PC-3 (cell line): Measurements from ENCODE around the gene OR2T10. TPM values are rescaled to one million over a fixed set of nuclear protein-coding genes. Genes with fewer than 3 reads are reported as not detected.
"Not testable (repeated sequence)": the region's sequence is repeated elsewhere in the genome, so short reads cannot be mapped to it uniquely, and the experiment has no call there.

Source experiments
- ATAC-seq: fragments of 200-7000 bp; cut with Tn5 transposase; 2 replicates; pipeline ENCODE4 v1.9.1; 2020; ENCODE audit warnings: mild to moderate bottlenecking, moderate library complexity
- BruUV-seq: library from RNA; stranded (reverse); fragments of 400-500 nt; replicated peaks from 2 replicates; lab custom pipeline; 2021; lab: Mats Ljungman, UMichigan
- CTCF ChIA-PET: fragments of 300-600 bp; sonication (Branson Sonifier 250); formaldehyde crosslinking; loops from one replicate; lab custom pipeline; 2022; ENCODE audit warnings: antibody characterized with exemption; lab: Charles Lee
- POLR2A ChIA-PET: fragments of 300-600 bp; sonication (Branson Sonifier 250); formaldehyde crosslinking; loops from one replicate; lab custom pipeline; 2022; ENCODE audit warnings: antibody characterized with exemption; ENCODE audit not compliant: unreplicated experiment; lab: Charles Lee
- DNase-seq: peaks from one replicate; pipeline ENCODE4 v3.0.0-alpha.2; 2015
- H2AFZ ChIP-seq: fragments of 300-600 bp; sonication (generic); 2 replicates; pipeline ENCODE4 v1.6.0; 2016; ENCODE audit warnings: antibody characterized with exemption, low read length
- H3F3A ChIP-seq: fragments of 300-600 bp; sonication (generic); one replicate; pipeline ENCODE4 v1.6.0; 2017; ENCODE audit warnings: antibody characterized with exemption, low read length, control low read depth, mild to moderate bottlenecking; ENCODE audit not compliant: unreplicated experiment
- H3K27ac ChIP-seq: fragments of 300-600 bp; sonication (generic); 2 replicates; pipeline ENCODE4 v1.5.1; 2016; ENCODE audit warnings: mild to moderate bottlenecking, low read length
- H3K27me3 ChIP-seq: fragments of 300-600 bp; sonication (generic); 2 replicates; pipeline ENCODE4 v1.6.1; 2016; ENCODE audit warnings: low read length, mixed read lengths
- H3K36me3 ChIP-seq: fragments of 300-600 bp; sonication (generic); 2 replicates; pipeline ENCODE4 v1.6.1; 2016; ENCODE audit warnings: low read depth, mixed run types, low read length, mixed read lengths
- H3K4me1 ChIP-seq: fragments of 300-600 bp; sonication (generic); 2 replicates; pipeline ENCODE4 v1.5.1; 2016; ENCODE audit warnings: low read length; ENCODE audit not compliant: insufficient read depth
- H3K4me2 ChIP-seq: fragments of 300-600 bp; sonication (generic); 2 replicates; pipeline ENCODE4 v1.6.0; 2016; ENCODE audit warnings: low read length
- H3K4me3 ChIP-seq: fragments of 300-600 bp; sonication (generic); 2 replicates; pipeline ENCODE4 v1.5.1; 2016; ENCODE audit warnings: mild to moderate bottlenecking, low read length, mixed read lengths
- H3K79me2 ChIP-seq: fragments of 300-600 bp; sonication (generic); 2 replicates; pipeline ENCODE4 v1.6.1; 2017; ENCODE audit warnings: low read length, mixed read lengths
- H3K9ac ChIP-seq: fragments of 300-600 bp; sonication (generic); 2 replicates; pipeline ENCODE4 v1.6.0; 2016; ENCODE audit warnings: mild to moderate bottlenecking, low read length
- H3K9me2 ChIP-seq: fragments of 300-600 bp; sonication (generic); replicated peaks from 2 replicates; pipeline ENCODE4 v1.6.1; 2016; ENCODE audit warnings: mixed run types, low read length, mixed read lengths
- H3K9me3 ChIP-seq: fragments of 300-600 bp; sonication (generic); 2 replicates; pipeline ENCODE4 v1.6.1; 2016; ENCODE audit warnings: low read length, mixed read lengths
- H4K20me1 ChIP-seq: fragments of 300-600 bp; sonication (generic); 2 replicates; pipeline ENCODE4 v1.6.1; 2016; ENCODE audit warnings: low read length, mixed read lengths
- intact Hi-C: fragments of 100-400 bp; cut with micrococcal nuclease; formaldehyde crosslinking; loops from 2 replicates; pipeline ENCODE4 v1.9.0; 2023
- total RNA-seq: library from RNA; depleted of rRNA; stranded (reverse); fragments of >200 nt; gene quantifications from 2 replicates; pipeline ENCODE4 v1.2.3, GENCODE V29; 2014; rRNA removed

The OR2T10 gene
- total RNA-seq, 1 experiment from 2014 or later: not detected

- H3K9ac ChIP-seq, DNase-seq, H3K9me2 ChIP-seq, H3K9me3 ChIP-seq, H3K4me1 ChIP-seq, CTCF ChIA-PET, H3K79me2 ChIP-seq, H3F3A ChIP-seq, H3K4me2 ChIP-seq, BruUV-seq, H3K4me3 ChIP-seq, H3K27ac ChIP-seq, POLR2A ChIA-PET, intact Hi-C loops, H3K36me3 ChIP-seq, H3K27me3 ChIP-seq, H2AFZ ChIP-seq, H4K20me1 ChIP-seq: not testable (repeated sequence)
- ATAC-seq: 0 out of 2 replicates have a peak, but pooled peaks have one; percentile 18
Measured at GRCh38 chr1:248565530-248566373, 31.7 kb downstream of the OR2T10 start.

GRCh38 chr1:248562672-248563071 lies 34.8 kb downstream of the OR2T10 start, which contains the start of gene OR2T29:
Gene OR2T29, minus strand, starts transcription at chr1:248562772. Its CDS starts 3,281 bp downstream, at chr1:248559491.
- H3K4me2 ChIP-seq, H3K27me3 ChIP-seq, H3K36me3 ChIP-seq, BruUV-seq, H2AFZ ChIP-seq, H3K79me2 ChIP-seq, H3K9me3 ChIP-seq, POLR2A ChIA-PET, H3K9ac ChIP-seq, H3K27ac ChIP-seq, H4K20me1 ChIP-seq, ATAC-seq, CTCF ChIA-PET, intact Hi-C loops, H3K4me1 ChIP-seq, DNase-seq, H3K4me3 ChIP-seq, H3K9me2 ChIP-seq, H3F3A ChIP-seq: not testable (repeated sequence)

GRCh38 chr1:248551027-248551426 lies 46.5 kb downstream of the OR2T10 start:
- H3K9ac ChIP-seq, H3K27ac ChIP-seq, H3K79me2 ChIP-seq, H3K4me2 ChIP-seq, POLR2A ChIA-PET, intact Hi-C loops, H3K9me3 ChIP-seq, H3K36me3 ChIP-seq, CTCF ChIA-PET, BruUV-seq, ATAC-seq, H4K20me1 ChIP-seq, H3K9me2 ChIP-seq, H3K4me3 ChIP-seq, H2AFZ ChIP-seq, DNase-seq, H3K27me3 ChIP-seq, H3K4me1 ChIP-seq, H3F3A ChIP-seq: not testable (repeated sequence)

GRCh38 chr1:248547383-248547782 lies 50.1 kb downstream of the OR2T10 start:
- H3K36me3 ChIP-seq, intact Hi-C loops, CTCF ChIA-PET, H3F3A ChIP-seq, H3K4me2 ChIP-seq, H4K20me1 ChIP-seq, H3K4me3 ChIP-seq, H3K4me1 ChIP-seq, H3K27me3 ChIP-seq, H3K9me3 ChIP-seq, H3K9ac ChIP-seq, H2AFZ ChIP-seq, DNase-seq, H3K27ac ChIP-seq, ATAC-seq, BruUV-seq, H3K9me2 ChIP-seq, POLR2A ChIA-PET, H3K79me2 ChIP-seq: not testable (repeated sequence)

Other genes with a start within 250 kb of the OR2T10 start
- gene OR14C36, start 248.9 kb downstream of the OR2T10 start, total RNA-seq: not detected in 2 replicates
- gene OR2T4, start 236.0 kb downstream of the OR2T10 start, total RNA-seq: not detected in 2 replicates
- not detected in 2 replicates for gene OR2T6, start 222.0 kb downstream of the OR2T10 start, total RNA-seq
- gene OR2T1, start 194.7 kb downstream of the OR2T10 start, total RNA-seq: not detected in 2 replicates
- not detected in 2 replicates for gene OR2T2, start 152.1 kb downstream of the OR2T10 start, total RNA-seq
- gene OR2T3, start 124.3 kb downstream of the OR2T10 start, total RNA-seq: not detected in 2 replicates
- gene OR2T5, start 109.1 kb downstream of the OR2T10 start, total RNA-seq: not detected in 2 replicates
- gene OR2G6, start 89.6 kb downstream of the OR2T10 start, total RNA-seq: not detected in 2 replicates
- not detected in 2 replicates for gene OR2T29, start 34.9 kb downstream of the OR2T10 start, total RNA-seq
- not detected in 2 replicates for gene OR2T34, start 22.9 kb downstream of the OR2T10 start, total RNA-seq
- gene OR2T11, start 37.4 kb upstream of the OR2T10 start, total RNA-seq: not detected in 2 replicates
- not detected in 2 replicates for gene OR2T35, start 47.6 kb upstream of the OR2T10 start, total RNA-seq
- gene OR2T27, start 57.8 kb upstream of the OR2T10 start, total RNA-seq: not detected in 2 replicates
- not detected in 2 replicates for gene OR14I1, start 105.1 kb upstream of the OR2T10 start, total RNA-seq
- gene LYPD8, start 158.1 kb upstream of the OR2T10 start, total RNA-seq: not detected in 2 replicates
- gene SH3BP5L, start 228.2 kb upstream of the OR2T10 start, total RNA-seq: 63.5 and 70.6 TPM in 2 replicates
- gene ZNF672, start 240.5 kb upstream of the OR2T10 start, total RNA-seq: 83.9 and 89.4 TPM in 2 replicates